ENCODE results near the gene NOTUM.

NOTUM gene

DNA sequence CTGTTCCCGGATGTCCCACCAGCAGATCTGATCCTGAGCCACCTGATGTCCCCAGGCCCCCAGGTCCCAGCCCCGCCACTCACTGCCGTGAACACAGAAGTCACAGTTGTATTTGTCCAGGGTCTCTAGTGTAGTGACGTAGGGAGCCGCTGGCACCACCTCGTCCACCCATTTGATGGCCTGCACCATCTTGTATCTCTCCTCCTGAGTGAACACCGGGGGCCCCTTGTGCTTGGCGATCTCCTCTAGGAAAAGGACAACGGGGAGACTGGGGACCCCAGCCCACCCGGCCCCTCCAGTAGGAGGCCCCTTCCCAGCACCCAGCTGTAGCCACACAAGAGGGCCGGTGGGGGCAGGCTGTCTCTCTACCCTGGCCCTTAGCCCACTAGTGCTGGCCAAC, 52.2 kb downstream of the NOTUM start:
- DNase-seq = no peak

DNA sequence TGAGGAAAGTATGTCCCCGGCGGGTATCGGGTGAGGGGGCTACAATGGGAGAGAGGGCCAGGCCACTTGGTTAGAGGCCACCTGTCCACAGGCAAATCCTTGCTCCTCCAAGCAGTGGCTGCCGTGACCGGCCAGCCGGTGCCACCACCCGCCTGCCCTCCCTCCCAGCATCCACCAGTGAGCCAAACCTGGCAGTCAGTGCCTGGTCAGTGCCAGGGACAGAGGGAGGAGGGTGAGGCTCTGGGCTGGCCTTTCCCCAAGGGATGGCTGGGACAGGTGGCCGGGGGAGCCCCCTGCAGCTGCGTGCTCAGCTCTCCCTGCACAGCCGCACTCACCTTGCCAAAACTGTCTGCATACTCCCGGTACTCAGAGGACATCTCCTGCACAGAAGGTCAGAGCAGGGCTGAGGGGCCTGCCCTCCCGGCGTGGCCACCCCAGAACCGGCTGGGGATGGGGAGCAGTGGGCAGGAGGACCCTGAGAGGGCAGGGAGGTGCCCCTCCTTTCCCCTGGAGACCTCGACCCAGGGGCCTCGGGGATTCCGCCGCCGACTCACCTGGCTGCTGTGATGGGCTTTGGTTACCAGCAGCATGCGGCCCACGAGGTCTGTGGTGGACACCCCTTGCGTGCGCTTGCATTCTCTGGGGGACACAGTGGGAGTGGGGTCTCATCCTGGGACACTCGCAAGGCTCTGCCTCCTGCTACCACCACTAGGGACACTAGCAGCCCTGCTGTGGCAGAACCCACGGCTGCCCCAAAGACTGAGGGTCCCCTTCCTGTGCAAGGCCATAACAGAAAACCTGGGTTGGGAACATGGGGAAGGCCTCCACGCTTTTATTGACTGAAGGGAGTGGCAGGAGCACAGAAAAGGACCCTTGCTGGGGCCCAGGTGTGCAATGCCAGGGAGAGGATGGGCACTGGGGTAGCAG, 53.5 kb downstream of the NOTUM start:
- no peak for DNase-seq

DNA sequence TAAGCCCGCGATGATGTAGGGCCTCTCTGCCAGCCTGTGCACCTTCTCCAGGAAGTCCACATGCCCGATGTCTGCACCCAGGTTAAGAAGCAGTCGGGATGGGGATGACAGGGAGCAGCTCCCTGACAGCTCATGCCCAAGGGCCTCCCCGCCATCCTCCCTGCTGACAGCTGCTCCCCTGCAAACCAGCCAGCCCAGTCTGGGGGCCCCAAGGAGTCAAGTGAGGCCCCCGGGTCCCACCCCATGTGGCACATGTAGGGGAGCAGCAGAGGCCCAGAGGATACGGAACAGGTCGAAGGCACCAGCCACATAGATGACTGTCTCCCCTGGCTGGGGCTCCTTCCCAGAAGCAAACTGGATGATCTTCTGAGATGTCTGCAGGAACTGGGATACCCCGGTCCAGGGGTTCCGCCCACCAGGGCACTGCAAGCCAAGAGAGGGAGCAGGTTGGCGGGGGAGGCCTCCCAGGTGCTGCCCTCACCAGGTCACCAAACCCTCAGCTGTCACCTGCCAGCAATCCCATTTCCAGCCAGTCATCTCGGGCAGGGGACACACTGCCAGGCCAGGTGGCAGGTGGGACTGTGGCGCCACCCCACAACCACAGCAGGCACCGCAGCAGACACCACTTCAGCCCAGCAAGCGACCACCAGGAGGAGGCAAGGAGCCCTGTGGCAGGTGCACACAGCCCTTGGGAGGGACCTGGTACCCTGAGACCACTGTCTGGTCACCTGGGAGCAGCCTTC, 54.3 kb downstream of the NOTUM start:
- no peak for DNase-seq

DNA sequence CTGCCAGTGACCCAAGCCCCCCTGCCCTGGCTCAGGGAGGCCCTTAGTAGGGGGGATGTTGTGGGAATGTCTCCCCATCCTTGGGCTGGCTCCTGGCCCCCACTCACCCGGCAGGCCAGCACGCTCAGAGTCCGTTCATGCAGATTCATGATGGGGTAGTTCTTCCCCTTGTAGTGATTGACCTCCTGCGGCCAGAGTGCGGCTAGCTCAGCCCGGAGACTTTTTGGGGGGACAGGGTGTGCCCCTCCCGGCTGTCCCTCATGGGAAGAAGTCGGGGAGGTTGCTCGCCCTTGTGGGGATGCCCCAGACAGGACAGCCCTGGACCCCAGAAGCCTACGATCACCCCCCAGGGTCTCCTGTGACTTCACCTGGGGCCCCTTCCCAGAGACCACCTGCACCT, 55.0 kb downstream of the NOTUM start:
- DNase-seq = no peak

DNA sequence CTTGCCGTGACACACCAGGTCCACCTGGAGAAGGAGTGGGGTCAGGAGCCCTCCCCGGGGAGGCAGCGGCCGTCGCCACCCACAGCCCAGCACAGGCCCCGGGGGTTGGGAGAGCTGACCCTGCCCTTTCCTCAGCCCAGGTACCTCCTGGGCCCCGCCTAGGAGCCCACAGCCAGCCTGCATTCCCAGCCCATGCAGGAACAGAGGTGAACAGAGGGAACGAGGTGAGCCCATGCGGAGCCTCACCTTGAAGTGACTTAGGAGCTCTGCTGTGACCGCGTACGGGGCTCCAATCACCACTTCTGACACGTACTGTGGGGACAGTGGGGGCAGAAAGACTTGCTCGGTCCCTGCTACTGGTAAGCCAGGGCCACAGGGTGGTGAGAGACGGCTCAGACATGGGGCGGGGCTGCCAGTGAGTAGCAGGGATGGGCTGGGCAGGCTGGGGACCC, 55.5 kb downstream of the NOTUM start:
- no peak for DNase-seq

DNA sequence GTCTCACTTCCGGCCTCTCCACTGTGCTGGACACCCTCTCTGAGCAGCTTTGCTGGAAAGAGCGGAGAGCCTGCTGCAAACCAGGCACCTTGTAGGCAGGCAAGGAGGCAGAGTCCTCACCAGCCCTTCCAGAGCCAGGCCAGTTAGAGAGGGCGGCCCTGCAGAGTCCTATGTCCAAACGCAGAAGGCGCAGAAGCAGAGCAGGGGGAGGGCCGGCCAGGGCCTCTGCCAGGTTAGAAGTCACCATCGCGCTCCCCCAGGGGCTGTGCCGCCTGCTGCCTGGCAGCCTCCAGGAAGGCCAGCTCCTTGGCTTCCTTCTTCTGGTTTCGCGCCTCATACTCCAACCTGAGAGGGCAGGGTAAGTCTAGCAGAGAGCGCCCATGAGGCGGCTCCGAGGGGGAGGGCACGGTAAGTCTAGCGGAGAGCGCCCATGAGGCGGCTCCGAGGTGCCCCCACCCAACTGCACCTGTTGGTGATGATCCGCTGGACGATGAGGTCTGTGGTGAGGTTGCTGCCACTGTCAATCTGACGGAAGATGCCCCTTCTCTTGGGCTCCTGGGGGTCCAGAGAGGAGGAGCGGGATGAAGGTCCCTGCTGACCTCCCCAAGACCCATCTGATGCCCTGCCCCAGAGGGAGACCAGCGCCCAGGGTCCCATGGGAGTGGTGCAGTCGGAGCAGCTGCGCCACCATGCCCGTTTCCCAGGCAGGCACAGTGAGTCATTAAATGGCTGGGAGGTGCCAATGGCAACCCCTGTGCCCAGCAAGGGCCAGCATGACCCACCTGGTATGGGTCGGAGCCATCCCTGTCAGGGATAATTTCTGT, 56.2 kb downstream of the NOTUM start:
- no peak for DNase-seq

DNA sequence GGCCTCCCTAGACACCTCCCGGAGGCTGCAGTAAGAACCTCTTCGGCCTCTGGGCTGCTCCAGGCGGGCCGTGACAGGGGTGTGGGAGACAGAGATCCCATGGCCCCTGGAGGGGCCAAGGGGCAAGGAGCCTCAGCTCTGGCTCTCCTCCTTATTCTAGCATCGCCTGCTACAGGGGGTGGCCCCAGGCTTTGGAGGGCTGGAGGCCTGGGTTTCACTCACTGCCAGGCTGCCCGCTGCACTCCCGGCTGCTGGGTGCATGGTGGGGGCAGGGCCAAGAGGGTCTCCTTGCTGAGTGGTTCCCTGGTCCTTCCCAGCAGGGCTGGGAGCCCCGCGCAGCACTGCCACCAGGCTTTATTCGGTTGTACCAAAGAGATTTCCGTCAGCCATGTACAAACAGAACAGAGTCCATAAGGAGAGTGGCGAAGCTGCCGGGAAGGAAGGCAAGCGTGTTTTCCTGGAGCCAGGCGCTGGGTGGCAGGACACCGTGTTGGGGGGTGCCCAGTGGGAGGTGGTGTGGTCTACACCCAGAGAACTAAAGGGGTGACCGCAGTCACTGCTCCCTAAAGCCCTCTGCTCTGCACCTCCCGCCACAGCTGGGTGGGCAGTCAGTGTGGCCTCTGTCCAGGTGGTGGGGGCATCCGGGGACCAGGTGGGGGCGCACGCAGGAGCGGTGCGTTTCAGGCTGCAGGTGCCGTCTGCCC, 56.9 kb downstream of the NOTUM start:
- no peak for DNase-seq

DNA sequence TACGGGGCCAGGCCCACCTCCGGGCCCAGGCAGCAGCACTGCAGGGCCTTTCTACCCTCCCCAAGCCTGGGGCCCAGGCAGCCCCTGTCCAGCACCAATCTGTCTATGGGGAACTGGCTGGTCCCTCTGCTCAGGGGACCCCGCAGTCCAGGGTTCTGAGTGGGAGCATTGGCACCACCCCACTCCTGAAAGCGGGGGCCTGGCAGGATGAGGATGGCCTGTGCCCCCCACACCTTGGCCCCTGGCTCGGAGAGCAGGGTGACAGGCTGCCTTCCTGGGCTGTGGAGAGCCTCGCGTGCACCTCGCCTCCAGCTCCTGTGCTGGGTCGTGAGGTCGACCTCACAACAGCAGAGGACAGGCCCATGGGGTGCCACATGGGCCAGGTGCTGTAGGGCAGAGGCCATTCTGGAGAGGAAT, 57.6 kb downstream of the NOTUM start:
- DNase-seq = no peak

DNA sequence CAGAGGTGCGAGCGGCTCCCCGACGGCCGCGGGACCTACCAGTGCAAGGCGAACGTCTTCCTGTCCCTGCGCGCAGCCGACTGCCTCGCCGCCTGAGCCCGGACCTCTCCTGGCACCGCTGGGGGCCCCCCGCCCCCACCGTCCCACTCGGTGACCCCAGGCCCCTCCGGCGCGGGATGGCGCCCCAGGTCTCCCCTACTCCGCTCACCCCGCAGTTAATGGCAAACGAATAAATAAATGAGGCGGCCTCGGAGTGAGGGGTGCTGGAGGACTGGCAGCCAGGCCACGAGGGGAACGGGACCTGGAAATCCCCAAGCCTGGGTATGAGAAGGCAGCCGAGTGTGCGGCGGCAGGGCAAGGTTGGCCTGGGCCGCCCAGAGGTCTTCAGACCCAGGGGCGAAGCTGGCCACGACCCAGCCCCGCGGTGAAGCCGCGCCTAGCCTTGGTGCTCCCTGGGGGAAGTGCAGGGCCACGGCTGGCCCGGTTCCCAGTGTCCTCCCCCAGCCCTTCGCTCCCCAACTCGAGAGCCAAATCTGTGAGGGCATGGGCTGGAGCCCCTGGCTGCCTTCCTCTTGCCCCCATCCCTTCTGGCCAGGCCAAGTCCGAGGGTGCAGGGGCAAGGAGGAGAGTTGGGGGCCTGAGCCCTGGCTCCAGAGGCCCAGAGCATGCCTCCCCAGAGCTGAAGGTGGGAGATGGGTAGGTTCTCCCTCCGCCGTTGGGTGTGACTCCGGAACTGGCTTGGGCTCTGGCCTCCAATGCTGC, 58.2 kb downstream of the NOTUM start:
- no peak for DNase-seq
